ENCODE results near the gene EMILIN2. TPM values are rescaled to one million over a fixed set of nuclear protein-coding genes. Genes with fewer than 3 reads are reported as not detected.

EMILIN2 gene
- total RNA-seq, 1 experiment from 2014 or later, result 20.0 TPM

GRCh38 chr18:2878656-2879330 is 32.0 kb downstream of the EMILIN2 start:
- no peak overlapping the region for H3K4me3 Mint-ChIP-seq

More at GRCh38 chr18:2878656-2879330, 32.0 kb downstream of the EMILIN2 start:
- H3K4me1 Mint-ChIP-seq, result peaks cover 12 to 18% of the 10 kb centered on the region in 2 experiments
- H3T11ph ChIP-seq (ENCODE audit: low read length), result no peak overlapping the region
- H3K79me1 ChIP-seq (ENCODE audit: insufficient read depth, low read depth, low read length, poor library complexity, severe bottlenecking), result no peaks in the 10 kb centered on the region
- H3K79me2 ChIP-seq (ENCODE audit: insufficient read depth, low read length), result no peaks in the 10 kb centered on the region
- WGBS (ENCODE audit: extremely low coverage, insufficient read length, low lambda C conversion rate), result no CpG with 5 or more reads among the region's 15 CpGs
- no peak overlapping the region for H2BK20ac ChIP-seq (ENCODE audit: low read depth, low read length, poor library complexity, severe bottlenecking)
- no peak for TF ChIP-seq CTCF (conservative IDR thresholded peaks at IDR 0.05)
- H3K4me1 ChIP-seq (ENCODE audit: insufficient read depth, low read length), result no peaks in the 10 kb centered on the region
- no peak overlapping the region for H4K5ac ChIP-seq (ENCODE audit: insufficient read length, low read depth, low read length)
- no peak overlapping the region for H3K9ac ChIP-seq (ENCODE audit: extremely low read depth, insufficient read length, low read length)
- no peak overlapping the region for H2BK15ac ChIP-seq (ENCODE audit: low read depth, low read length)
- H3K27ac Mint-ChIP-seq, result no peak overlapping the region
- H3K18ac ChIP-seq (ENCODE audit: insufficient read length, low read depth, low read length), result no peak overlapping the region
- no peak overlapping the region for H2BK120ac ChIP-seq (ENCODE audit: low read depth, low read length, poor library complexity, severe bottlenecking)
- H2AFZ ChIP-seq (ENCODE audit: low read length), result no peak overlapping the region
- no peaks in the 10 kb centered on the region for H4K20me1 ChIP-seq (ENCODE audit: control insufficient read depth, insufficient read depth, insufficient read length)
- H4K8ac ChIP-seq (replicated peaks; ENCODE audit: insufficient read length, low read depth, low read length), result no peak overlapping the region
- no peak overlapping the region for H3K23ac ChIP-seq (ENCODE audit: insufficient read length, low read depth, low read length)
- H3K9me3 ChIP-seq (ENCODE audit: control insufficient read depth, low read depth, low read length), result no peaks in the 10 kb centered on the region
- no peak overlapping the region for H3K4me2 ChIP-seq (ENCODE audit: insufficient read depth, insufficient read length, low read length)
- H3K36me3 Mint-ChIP-seq (ENCODE audit: insufficient read depth in 1 of 3, low read depth in 3 of 3), result no peaks in the 10 kb centered on the region; a peak in 1 of 7 replicates
- H3K27me3 Mint-ChIP-seq (ENCODE audit: low read depth), result no peaks in the 10 kb centered on the region; the same call in 1 of the 2 replicates
- H3K27ac ChIP-seq (ENCODE audit: insufficient read length, low read depth, low read length), result no peak overlapping the region
- no peak overlapping the region for H3K4ac ChIP-seq (ENCODE audit: low read depth, low read length)
- no peaks in the 10 kb centered on the region for H3K27me3 ChIP-seq (ENCODE audit: insufficient read depth, low read length)
- no peak overlapping the region for H2BK5ac ChIP-seq (ENCODE audit: insufficient read length, low read length)
- peaks cover 0 to 3% of the 10 kb centered on the region in 2 experiments; a peak in 2 of 5 replicates for H3K9me3 Mint-ChIP-seq
- H2AK5ac ChIP-seq (ENCODE audit: insufficient read length, low read length), result no peak overlapping the region
- H2BK12ac ChIP-seq (ENCODE audit: insufficient read length, low read depth, low read length), result no peak overlapping the region
- H4K91ac ChIP-seq (ENCODE audit: insufficient read length, low read depth, low read length), result no peak overlapping the region
- no peak overlapping the region for H3K14ac ChIP-seq (ENCODE audit: insufficient read depth, low read length)
- DNase-seq, result no peak
- peaks cover 2% of the 10 kb centered on the region for H3K23me2 ChIP-seq (ENCODE audit: insufficient read length, low read depth, low read length, poor library complexity, severe bottlenecking)
- no peak overlapping the region for H3K56ac ChIP-seq (ENCODE audit: insufficient read length, low read depth, low read length)
